Cardiac fibroblast (primary cell): ENCODE data around the gene CYB5B.

Experiments used
- DNase-seq, 2 donors: peaks; one replicate each; pipeline versions ENCODE4 v3.0.0 to v3.0.0-alpha.2; 2010; ENCODE audit warnings: low read depth in 2 of 2
- H3K4me3 ChIP-seq, 2 donors: replicated peaks in 1 of 2; 1 replicate in 1 of 2; 2 replicates in 1 of 2; pipeline ENCODE4 v1.5.1; 2011; ENCODE audit warnings: low read depth in 2 of 2, low read length in 2 of 2, mild to moderate bottlenecking in 2 of 2, moderate library complexity in 1 of 2
- CTCF ChIP-seq: IDR thresholded peaks from one replicate; pipeline ENCODE4 v1.5.1; 2011; ENCODE audit warnings: low read depth, mild to moderate bottlenecking, low read length, inconsistent platforms

The CYB5B gene

GRCh38 chr16:69444873-69445517, 20.6 kb downstream of the CYB5B start:
- H3K4me3 ChIP-seq: peak overlapping the region in 1 of 2 donors; percentile 25
- peak; percentile 54 to 68 for DNase-seq
- TF ChIP-seq CTCF: no peak

- H3K4me3 ChIP-seq: no peak overlapping the region
- DNase-seq: peak; percentile 28 to 78
- no peak for TF ChIP-seq CTCF
These were observed 24.2 kb downstream of the CYB5B start for GRCh38 chr16:69448470-69449193.

DNA sequence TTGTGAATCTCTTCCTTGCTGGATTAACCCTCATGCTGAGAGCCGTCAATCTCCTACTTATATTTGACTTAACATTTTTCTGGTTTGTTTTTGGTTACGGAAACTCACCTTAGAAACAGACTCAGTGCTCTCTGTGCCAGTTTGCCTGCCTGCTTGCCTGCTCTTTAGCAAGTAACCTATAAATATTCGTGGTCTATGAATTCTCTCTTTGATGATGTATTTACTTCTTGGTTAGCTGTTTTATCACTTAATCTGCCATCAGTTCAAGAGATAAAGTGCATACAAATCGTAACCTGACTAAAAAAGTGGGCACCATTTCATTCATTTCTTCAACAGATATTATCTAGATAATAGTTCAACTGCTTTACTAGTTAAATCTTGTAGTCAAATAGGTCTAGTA, 26.7 kb downstream of the CYB5B start:
- TF ChIP-seq CTCF: no peak

DNA sequence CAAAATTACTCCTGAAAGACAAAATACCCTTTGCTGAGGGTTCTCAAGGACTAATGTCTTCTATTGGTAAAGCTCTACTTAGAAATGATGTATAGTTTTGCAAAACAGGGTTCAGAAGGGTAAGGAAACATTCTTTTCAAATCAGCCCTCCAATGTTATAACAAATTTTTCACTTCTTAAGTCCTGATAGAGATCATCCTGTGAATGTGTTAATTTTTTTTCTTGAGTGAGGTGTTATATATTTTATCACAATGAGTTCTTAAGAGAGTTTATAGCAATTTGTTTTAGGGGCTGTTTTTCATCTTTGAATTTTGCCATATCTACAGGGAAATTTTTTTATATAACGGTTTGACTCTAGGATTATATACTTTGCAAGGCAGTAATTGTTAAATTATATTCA, 29.5 kb downstream of the CYB5B start:
- H3K4me3 ChIP-seq: no peak overlapping the region
- TF ChIP-seq CTCF: no peak
- no peak for DNase-seq

More for the DNA sequence above, 26.7 kb downstream of the CYB5B start:
- H3K4me3 ChIP-seq: no peak overlapping the region
- DNase-seq: no peak

- DNase-seq: peak in 1 of 2 donors; percentile 25
- TF ChIP-seq CTCF: no peak
- H3K4me3 ChIP-seq: no peak overlapping the region
These were observed 39.5 kb downstream of the CYB5B start for GRCh38 chr16:69463876-69464275.

GRCh38 chr16:69465083-69465721, 40.8 kb downstream of the CYB5B start:
- no peak overlapping the region for H3K4me3 ChIP-seq
- TF ChIP-seq CTCF: no peak
- DNase-seq: peak; percentile 14 to 25
